Measurements from ENCODE around the gene KLHL26.
"Not testable (repeated sequence)": the region's sequence is repeated elsewhere in the genome, so short reads cannot be mapped to it uniquely, and the experiment has no call there.

KLHL26 gene

DNA sequence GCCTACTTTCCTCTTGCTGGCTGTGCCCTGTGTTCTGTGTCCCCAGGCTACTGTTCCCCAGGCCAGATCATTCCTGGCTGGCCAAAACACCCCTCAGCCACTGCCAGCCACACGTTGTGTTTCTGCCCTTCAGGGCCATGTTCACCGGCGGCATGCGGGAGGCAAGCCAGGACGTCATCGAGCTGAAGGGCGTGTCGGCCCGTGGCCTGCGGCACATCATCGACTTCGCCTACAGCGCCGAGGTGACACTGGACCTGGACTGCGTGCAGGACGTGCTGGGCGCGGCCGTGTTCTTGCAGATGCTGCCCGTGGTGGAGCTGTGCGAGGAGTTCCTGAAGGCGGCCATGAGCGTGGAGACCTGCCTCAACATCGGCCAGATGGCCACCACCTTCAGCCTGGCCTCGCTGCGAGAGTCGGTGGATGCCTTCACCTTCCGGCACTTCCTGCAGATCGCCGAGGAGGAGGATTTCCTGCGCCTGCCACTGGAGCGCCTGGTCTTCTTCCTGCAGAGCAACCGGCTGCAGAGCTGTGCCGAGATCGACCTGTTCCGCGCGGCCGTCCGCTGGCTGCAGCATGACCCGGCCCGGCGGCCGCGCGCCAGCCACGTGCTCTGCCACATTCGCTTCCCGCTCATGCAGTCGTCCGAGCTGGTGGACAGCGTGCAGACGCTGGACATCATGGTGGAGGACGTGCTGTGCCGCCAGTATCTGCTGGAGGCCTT lies 30.9 kb downstream of the KLHL26 start:
- no peak for DNase-seq

- DNase-seq, result no peak
Observed at GRCh38 chr19:18668252-18668631, 31.4 kb downstream of the KLHL26 start.

GRCh38 chr19:18668744-18669523 lies 32.1 kb downstream of the KLHL26 start:
- DNase-seq, result no peak

DNA sequence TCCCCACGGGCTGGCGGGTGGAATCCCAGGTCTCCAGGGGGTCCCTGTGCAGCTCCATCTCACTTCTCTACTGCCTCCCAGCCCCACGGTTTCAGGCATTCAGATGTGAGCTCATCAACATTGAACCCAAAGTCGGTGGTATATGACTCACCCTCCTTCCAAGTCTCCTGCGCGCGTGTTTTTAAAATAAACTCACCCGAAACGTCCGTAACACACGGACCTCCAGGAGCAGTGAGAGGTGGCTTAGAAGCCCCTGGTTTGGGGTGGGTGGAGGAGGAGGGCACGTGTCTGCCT lies 32.6 kb downstream of the KLHL26 start:
- no peak for DNase-seq

- DNase-seq, result no peak
Observed at GRCh38 chr19:18669883-18670282, 33.1 kb downstream of the KLHL26 start.

DNA sequence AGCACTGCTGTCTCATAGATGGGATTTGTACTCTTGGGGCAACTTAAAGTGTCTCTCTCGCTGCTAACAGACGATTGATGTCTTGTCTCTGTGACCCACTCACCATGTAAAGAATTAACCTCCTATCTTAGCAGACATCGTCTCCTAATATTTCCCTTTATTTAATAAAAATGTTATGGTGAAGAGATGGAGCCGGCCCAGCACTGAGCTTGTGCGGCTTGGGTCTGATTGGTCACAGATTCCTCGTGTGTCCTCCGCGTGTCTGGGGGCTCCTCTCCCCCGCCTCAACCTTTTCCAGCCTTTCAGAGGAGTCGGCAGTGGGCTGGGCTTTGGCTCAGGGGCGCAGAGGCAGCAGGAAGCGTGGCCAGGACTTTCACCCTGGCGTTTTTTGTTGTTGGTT lies 33.5 kb downstream of the KLHL26 start:
- no peak for DNase-seq

- no peak for DNase-seq
Observed at GRCh38 chr19:18671303-18672043, 34.6 kb downstream of the KLHL26 start.

DNA sequence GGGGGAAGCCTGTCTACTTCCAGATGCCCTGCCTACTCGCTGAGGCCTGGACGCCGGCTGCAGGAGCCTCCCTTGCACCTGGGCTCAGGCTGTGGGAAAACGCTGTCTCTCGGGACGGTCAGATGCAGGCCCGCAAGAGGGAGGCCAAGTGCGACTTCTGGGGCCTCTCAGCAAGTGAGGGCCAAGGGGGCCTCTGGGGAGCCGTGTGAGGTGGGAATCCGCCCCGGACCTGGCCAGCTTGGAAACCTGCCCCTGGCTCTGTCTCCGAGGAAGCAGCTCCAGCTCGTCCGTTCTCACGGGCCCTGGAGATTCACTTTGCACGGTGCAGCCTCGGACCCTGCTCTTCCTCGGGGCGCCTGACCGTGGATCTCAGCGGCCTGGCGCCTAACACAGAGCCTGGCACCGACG lies 35.2 kb downstream of the KLHL26 start:
- no peak for DNase-seq

DNA sequence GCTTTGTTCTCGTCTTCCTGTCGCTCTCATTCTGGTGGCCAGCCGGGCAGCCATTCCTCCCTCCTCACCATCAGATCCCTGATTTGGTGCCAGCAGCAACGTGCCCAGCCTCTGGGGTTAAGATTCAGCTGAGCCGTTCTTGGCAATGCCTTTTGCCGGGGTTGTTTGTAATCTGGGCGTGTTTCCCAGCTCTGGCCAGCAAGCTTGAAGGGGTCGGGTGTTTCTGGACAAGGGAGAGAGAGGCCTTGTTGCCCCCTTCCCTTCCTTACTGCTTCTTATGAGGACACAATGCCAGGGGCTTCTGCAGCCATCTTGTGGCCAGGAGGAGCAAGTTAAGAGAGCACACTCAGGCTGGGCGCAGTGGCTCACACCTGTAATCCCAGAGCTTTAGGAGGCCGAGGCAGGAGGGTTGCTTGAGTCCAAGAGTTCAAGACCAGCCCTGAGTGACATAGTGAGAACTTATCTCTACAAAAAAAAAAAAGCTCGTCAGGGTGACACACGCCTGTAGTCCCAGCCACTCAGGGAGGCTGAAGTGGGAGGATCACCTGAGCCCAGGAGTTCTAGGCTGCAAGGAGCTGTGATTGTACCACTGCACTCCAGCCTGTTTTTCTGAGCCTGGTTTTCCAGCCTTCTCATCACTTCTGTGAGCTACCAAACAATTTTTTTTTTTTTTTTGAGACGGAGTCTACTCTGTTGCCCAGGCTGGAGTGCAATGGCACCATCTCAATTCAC lies 35.9 kb downstream of the KLHL26 start:
- DNase-seq, result no peak

DNA sequence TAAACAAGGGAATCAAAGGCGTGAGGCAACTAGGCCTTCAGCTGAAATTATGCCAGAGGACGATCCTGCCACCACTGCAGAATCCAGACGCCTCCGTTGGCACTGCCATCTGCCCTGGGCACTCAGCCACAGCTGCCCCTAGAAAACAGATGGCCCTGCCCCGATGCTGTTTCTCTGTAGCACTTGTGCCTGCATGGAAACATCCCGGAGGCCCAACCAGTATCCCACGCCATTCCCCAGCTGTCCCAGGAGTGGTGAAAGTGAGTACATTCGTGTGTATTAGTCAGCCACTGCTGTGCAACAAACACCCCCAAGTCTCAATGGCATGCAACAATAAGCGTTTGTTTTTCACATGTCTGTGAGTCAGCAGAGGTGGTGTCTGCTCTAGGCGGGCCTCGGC lies 37.8 kb downstream of the KLHL26 start:
- DNase-seq, result no peak

DNA sequence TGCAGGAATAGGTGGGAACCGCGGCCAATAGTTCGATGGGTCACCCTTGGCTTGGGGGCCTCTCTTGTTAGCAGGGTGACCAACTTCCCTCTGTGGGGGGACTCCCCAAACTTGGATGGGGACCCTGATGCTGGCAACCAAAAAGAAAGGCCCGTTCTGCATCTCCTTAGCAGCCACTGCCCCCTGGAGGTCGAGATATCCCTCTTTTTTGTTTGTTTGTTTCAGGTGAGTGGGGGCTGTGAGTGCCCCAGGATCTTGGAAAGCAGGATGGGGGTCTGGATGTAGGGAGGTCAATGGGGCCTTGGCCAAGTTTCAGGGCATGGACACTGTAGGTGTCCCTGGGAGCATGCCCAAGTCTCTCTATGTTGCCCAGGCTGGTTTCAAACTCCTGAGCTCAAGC lies 39.0 kb downstream of the KLHL26 start:
- DNase-seq, result peak in 1 of 2 experiments; percentile 16

GRCh38 chr19:18676692-18677091 lies 39.9 kb downstream of the KLHL26 start:
- no peak for DNase-seq

- no peak for DNase-seq
Observed at GRCh38 chr19:18677156-18677555, 40.3 kb downstream of the KLHL26 start.

- DNase-seq, result not testable (repeated sequence)
Observed at GRCh38 chr19:18680148-18680547, 43.3 kb downstream of the KLHL26 start.

DNA sequence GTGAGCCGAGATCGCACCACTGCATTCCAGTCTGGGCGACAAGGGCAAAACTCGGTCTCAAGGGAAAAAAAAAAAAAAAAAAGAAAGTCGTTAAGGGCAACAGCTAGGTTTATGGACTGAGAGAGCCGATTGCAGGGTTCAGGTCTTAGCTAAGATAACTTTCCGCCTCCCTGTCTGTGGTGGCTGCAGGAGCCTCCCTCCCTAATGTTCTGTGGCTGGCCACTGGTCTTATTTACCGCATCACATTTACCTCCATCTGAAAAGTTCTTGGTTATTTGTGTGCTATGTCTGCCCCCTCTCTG lies 45.9 kb downstream of the KLHL26 start:
- DNase-seq, result no peak

DNA sequence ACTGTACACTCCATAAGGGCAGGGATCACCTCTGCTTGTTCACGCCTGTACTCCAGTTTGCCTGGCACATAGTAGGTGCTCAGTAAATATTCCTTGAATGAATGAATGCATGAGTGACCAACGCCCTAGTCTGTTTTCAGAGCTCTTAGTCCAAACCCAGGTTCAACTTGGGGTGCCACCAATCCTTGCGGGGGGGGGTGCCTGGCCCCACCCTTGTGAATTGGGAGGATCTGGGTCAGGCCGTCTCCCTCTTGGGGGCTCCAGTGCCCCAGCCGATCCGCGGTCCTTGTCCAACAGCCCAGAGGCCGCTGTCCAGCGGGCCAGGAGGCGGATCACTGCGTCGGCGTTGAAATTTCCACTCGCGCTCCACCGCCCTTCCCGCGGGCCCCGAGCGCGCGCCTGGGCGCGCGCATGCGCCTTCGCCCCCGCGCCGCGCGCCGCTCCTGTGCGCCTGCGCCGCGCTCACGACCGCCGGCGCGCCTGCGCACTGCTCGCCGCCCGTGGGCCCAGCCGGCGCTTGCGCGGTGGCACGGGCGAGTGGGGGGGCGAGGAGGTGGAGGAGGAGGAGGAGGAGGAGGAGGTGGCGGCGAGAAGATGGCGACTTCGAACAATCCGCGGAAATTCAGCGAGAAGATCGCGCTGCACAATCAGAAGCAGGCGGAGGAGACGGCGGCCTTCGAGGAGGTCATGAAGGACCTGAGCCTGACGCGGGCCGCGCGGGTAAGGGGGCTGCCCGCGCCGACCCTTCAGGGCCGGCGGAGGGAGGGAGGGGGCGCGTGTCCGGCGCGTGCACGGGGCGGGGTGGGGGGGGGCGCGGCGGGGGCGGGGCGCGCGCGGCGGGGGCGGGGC lies 46.5 kb downstream of the KLHL26 start, which contains the start of gene CRTC1:
CRTC1 (plus strand) TSS at position 572 of the 849 bp plus-strand sequence; CDS start at position 595, 23 bp downstream.
- DNase-seq, result peak; percentile 93 to 94

GRCh38 chr19:18683958-18684641 lies 47.3 kb downstream of the KLHL26 start:
- peak; percentile 12 to 21 for DNase-seq

GRCh38 chr19:18684642-18684993 lies 47.8 kb downstream of the KLHL26 start:
- DNase-seq, result no peak

- DNase-seq, result no peak
Observed at GRCh38 chr19:18685597-18686190, 48.9 kb downstream of the KLHL26 start.

- DNase-seq, result no peak
Observed at GRCh38 chr19:18687740-18688465, 51.1 kb downstream of the KLHL26 start.

GRCh38 chr19:18696023-18696422 lies 59.2 kb downstream of the KLHL26 start:
- no peak for DNase-seq

All from activated CD4-positive, alpha-beta T cell treated with anti-CD3 and anti-CD28 coated beads, Interleukin-2, amount 50 U/mL, for 4 hours (primary cell).